ENCODE data around the gene MRPL49.
"Not testable (repeated sequence)": the region's sequence is repeated elsewhere in the genome, so short reads cannot be mapped to it uniquely, and the experiment has no call there.

The MRPL49 gene

GRCh38 chr11:65169164-65169641, 47.1 kb downstream of the MRPL49 start:
- DNase-seq = no peak

GRCh38 chr11:65170058-65170534, 48.0 kb downstream of the MRPL49 start, which contains the start of gene SPDYC:
Gene SPDYC, plus strand, starts transcription at chr11:65170233. Its CDS starts 1,125 bp downstream, at chr11:65171358.
- DNase-seq = no peak

GRCh38 chr11:65172600-65172999, 50.5 kb downstream of the MRPL49 start:
- DNase-seq = no peak

GRCh38 chr11:65174571-65175010, 52.5 kb downstream of the MRPL49 start:
- DNase-seq = not testable (repeated sequence)
